GM21717 (cell line): ENCODE data around the gene KRTAP10-4.
"Not testable (repeated sequence)": the region's sequence is repeated elsewhere in the genome, so short reads cannot be mapped to it uniquely, and the experiment has no call there.

Experiments
- ATAC-seq: cut with Tn5 transposase; IDR thresholded peaks from one replicate; pipeline ENCODE4 v1.9.1; 2021; ENCODE audit warnings: mild to moderate bottlenecking, moderate library complexity; ENCODE audit not compliant: unreplicated experiment

The KRTAP10-4 gene

GRCh38 chr21:44556879-44557278 lies 16.6 kb upstream of the KRTAP10-4 start:
- no peak for ATAC-seq

GRCh38 chr21:44557491-44558328 lies 15.8 kb upstream of the KRTAP10-4 start:
- no peak for ATAC-seq

GRCh38 chr21:44558329-44558675 lies 15.2 kb upstream of the KRTAP10-4 start:
- not testable (repeated sequence) for ATAC-seq

- ATAC-seq: no peak
These were observed 14.8 kb upstream of the KRTAP10-4 start, which contains the start of gene KRTAP10-3 for GRCh38 chr21:44558695-44559094. Gene KRTAP10-3, minus strand, starts transcription at chr21:44558795. Its CDS starts 80 bp downstream, at chr21:44558715.

GRCh38 chr21:44564099-44564498 lies 9.4 kb upstream of the KRTAP10-4 start:
- no peak for ATAC-seq

- no peak for ATAC-seq
These were observed 8.5 kb upstream of the KRTAP10-4 start for GRCh38 chr21:44564886-44565598.

GRCh38 chr21:44566403-44566802 lies 7.1 kb upstream of the KRTAP10-4 start:
- ATAC-seq: no peak

GRCh38 chr21:44567481-44568171 lies 5.9 kb upstream of the KRTAP10-4 start:
- no peak for ATAC-seq

- ATAC-seq: no peak
These were observed 5.3 kb upstream of the KRTAP10-4 start for GRCh38 chr21:44568261-44568660.

GRCh38 chr21:44568667-44569556 lies 4.6 kb upstream of the KRTAP10-4 start:
- no peak for ATAC-seq

GRCh38 chr21:44569861-44570517 lies 3.5 kb upstream of the KRTAP10-4 start:
- no peak for ATAC-seq

- no peak for ATAC-seq
These were observed 2.2 kb upstream of the KRTAP10-4 start for GRCh38 chr21:44571296-44571695.

- no peak for ATAC-seq
These were observed 1.4 kb upstream of the KRTAP10-4 start for GRCh38 chr21:44571844-44572782.

- ATAC-seq: no peak
These were observed 458 bp upstream of the KRTAP10-4 start for GRCh38 chr21:44572959-44573583.

GRCh38 chr21:44574457-44575306 lies 1.2 kb downstream of the KRTAP10-4 start:
- ATAC-seq: no peak

- ATAC-seq: no peak
These were observed 1.9 kb downstream of the KRTAP10-4 start for GRCh38 chr21:44575307-44576024.

- ATAC-seq: no peak
These were observed 2.5 kb downstream of the KRTAP10-4 start for GRCh38 chr21:44576025-44576420.
